ENCODE data around the gene CTDP1.
A peak's percentile ranks its signal among the peaks of the same experiment; 100 is the strongest.

Gene CTDP1

GRCh38 chr18:79679552-79680099 lies at the start of gene CTDP1:
TSS of gene CTDP1 (plus strand) at chr18:79679803. CDS start at chr18:79679948, 145 bp downstream.
- peak; percentile 86 to 88 for DNase-seq

GRCh38 chr18:79630281-79631095 lies 49.1 kb upstream of the CTDP1 start:
- no peak for DNase-seq

- DNase-seq = no peak
Observed at GRCh38 chr18:79631096-79631507, 48.5 kb upstream of the CTDP1 start.

- no peak for DNase-seq
Observed at GRCh38 chr18:79631761-79632446, 47.7 kb upstream of the CTDP1 start.

GRCh38 chr18:79632765-79633164 lies 46.8 kb upstream of the CTDP1 start:
- no peak for DNase-seq

- no peak for DNase-seq
Observed at GRCh38 chr18:79634186-79634585, 45.4 kb upstream of the CTDP1 start.

GRCh38 chr18:79634593-79635426 lies 44.8 kb upstream of the CTDP1 start:
- no peak for DNase-seq

GRCh38 chr18:79635427-79635726 lies 44.2 kb upstream of the CTDP1 start:
- DNase-seq = no peak

GRCh38 chr18:79637181-79637920 lies 42.3 kb upstream of the CTDP1 start:
- DNase-seq = no peak

GRCh38 chr18:79637921-79638909 lies 41.4 kb upstream of the CTDP1 start:
- DNase-seq = no peak

GRCh38 chr18:79639072-79639829 lies 40.4 kb upstream of the CTDP1 start:
- DNase-seq = no peak

GRCh38 chr18:79640064-79640672 lies 39.4 kb upstream of the CTDP1 start:
- no peak for DNase-seq

GRCh38 chr18:79640875-79641274 lies 38.7 kb upstream of the CTDP1 start:
- no peak for DNase-seq

GRCh38 chr18:79641722-79642497 lies 37.7 kb upstream of the CTDP1 start:
- DNase-seq = no peak

- DNase-seq = no peak
Observed at GRCh38 chr18:79642626-79643025, 37.0 kb upstream of the CTDP1 start.

- no peak for DNase-seq
Observed at GRCh38 chr18:79643054-79643984, 36.3 kb upstream of the CTDP1 start.

GRCh38 chr18:79644006-79644665 lies 35.5 kb upstream of the CTDP1 start:
- peak; percentile 61 to 64 for DNase-seq

All from stimulated activated CD4-positive, alpha-beta T cell treated with anti-CD3 and anti-CD28 coated beads, Interleukin-4, amount 100 ng/mL, for 4 hours (primary cell).